ENCODE data around the gene BTBD16. TPM values are rescaled to one million over a fixed set of nuclear protein-coding genes. Genes with fewer than 3 reads are reported as not detected.

The BTBD16 gene
- total RNA-seq, 1 experiment from 2014 or later = 0.35 TPM

DNA sequence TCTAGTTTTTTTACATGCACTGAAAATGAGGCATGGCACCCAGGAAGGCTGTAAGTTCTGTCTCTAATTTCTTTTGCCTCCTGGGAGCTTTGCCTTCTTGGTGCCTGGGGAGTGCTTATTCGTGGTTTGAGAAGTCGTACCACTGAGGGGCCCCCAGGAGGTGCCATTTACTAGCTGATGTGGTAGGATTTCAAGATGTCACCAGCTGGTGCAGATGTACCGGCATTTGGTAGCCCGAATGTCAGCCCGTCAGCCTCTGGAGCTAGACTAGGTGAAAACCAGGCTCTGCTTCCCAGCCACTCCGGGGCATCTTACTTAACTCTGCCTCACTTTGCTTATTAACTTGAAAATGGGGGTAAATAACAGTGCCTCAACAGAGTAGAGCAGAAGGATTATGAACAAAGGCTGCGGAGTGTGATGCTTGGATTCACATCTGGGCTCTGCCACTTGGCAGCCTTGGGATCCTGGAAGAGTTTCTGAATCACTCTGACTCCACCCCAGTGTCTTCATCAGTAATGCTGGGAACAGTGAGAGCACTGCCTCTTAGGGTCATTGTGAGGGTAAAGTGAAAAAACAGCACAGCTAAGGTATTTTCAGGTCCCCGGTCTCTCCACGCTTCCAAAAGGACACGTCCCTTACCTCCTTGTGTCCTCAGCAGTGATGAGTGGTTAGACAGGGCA is 31.4 kb upstream of the BTBD16 start:
- Mint-ChIP-seq H3K36me3 (ENCODE audit: insufficient read depth, unreplicated experiment) (no peaks in the 10 kb centered on the region), H3K4me1 (ENCODE audit: low read depth, unreplicated experiment) (no peaks in the 10 kb centered on the region), H3K27ac (ENCODE audit: unreplicated experiment) (no peak overlapping the region), H3K4me3 (ENCODE audit: low read depth, unreplicated experiment) (no peak overlapping the region), H3K9me3 (ENCODE audit: low read depth, unreplicated experiment) (no peaks in the 10 kb centered on the region), H3K27me3 (ENCODE audit: unreplicated experiment) (no peaks in the 10 kb centered on the region)
- BruUV-seq (replicated peaks) = no TSS peak
- TF ChIP-seq, protein P1, sequence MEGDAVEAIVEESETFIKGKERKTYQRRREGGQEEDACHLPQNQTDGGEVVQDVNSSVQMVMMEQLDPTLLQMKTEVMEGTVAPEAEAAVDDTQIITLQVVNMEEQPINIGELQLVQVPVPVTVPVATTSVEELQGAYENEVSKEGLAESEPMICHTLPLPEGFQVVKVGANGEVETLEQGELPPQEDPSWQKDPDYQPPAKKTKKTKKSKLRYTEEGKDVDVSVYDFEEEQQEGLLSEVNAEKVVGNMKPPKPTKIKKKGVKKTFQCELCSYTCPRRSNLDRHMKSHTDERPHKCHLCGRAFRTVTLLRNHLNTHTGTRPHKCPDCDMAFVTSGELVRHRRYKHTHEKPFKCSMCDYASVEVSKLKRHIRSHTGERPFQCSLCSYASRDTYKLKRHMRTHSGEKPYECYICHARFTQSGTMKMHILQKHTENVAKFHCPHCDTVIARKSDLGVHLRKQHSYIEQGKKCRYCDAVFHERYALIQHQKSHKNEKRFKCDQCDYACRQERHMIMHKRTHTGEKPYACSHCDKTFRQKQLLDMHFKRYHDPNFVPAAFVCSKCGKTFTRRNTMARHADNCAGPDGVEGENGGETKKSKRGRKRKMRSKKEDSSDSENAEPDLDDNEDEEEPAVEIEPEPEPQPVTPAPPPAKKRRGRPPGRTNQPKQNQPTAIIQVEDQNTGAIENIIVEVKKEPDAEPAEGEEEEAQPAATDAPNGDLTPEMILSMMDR (IDR thresholded peaks at IDR 0.05; ENCODE audit: unreplicated experiment) = no peak
- intact Hi-C loops (cut with micrococcal nuclease; ENCODE audit: unreplicated experiment) = no loop called here
- CTCF ChIA-PET = no interaction called here
- DNase-seq = no peak

DNA sequence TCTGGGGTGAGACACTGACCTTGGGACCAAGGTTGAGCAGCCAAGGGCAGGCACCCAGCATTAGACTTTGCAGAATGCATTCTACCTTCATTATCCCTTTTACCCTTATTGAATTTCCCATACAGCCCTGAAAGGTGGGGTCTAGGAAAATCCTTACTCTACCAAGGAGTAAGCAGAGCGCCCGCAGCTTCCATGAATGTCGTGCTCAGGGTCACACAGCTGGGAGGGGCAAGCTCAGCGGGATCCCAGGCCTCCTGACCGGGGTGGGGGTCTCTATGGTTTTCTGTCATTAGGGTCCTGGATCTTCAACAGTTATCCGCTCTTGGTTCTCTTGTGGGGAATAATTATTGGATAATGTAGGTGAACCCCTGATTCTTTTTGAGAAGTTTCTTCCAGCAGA is 30.7 kb upstream of the BTBD16 start:
- no peaks in the 10 kb centered on the region for H3K36me3 Mint-ChIP-seq (ENCODE audit: insufficient read depth, unreplicated experiment)
- H3K9me3 Mint-ChIP-seq (ENCODE audit: low read depth, unreplicated experiment) = no peaks in the 10 kb centered on the region
- H3K4me3 Mint-ChIP-seq (ENCODE audit: low read depth, unreplicated experiment) = no peak overlapping the region
- no TSS peak for BruUV-seq (replicated peaks)
- H3K4me1 Mint-ChIP-seq (ENCODE audit: low read depth, unreplicated experiment) = no peaks in the 10 kb centered on the region
- TF ChIP-seq, protein P1 (IDR thresholded peaks at IDR 0.05; ENCODE audit: unreplicated experiment) = no peak
- intact Hi-C loops (cut with micrococcal nuclease; ENCODE audit: unreplicated experiment) = no loop called here
- no peaks in the 10 kb centered on the region for H3K27me3 Mint-ChIP-seq (ENCODE audit: unreplicated experiment)
- CTCF ChIA-PET = no interaction called here
- no peak overlapping the region for H3K27ac Mint-ChIP-seq (ENCODE audit: unreplicated experiment)
- DNase-seq = no peak

DNA sequence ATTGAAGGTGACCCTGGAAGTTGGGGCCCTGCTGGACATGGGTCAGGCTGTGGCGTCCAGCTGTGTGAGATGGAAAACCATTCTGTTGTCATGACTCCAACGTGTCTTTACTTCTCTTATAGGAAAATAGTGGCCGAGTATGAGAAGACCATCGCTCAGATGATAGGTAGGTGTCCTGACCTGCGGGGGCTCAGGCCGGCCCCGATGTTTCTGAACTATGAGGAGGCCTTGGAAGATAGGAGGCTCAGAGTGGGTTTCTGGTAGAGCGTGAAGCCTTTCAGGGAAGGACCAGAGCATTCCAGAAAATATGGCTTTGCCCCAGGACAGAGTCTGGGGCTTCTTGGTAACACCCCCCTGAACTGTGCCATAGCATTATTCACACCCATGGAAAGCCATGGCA is 29.3 kb upstream of the BTBD16 start:
- no peaks in the 10 kb centered on the region for H3K36me3 Mint-ChIP-seq (ENCODE audit: insufficient read depth, unreplicated experiment)
- no peaks in the 10 kb centered on the region for H3K4me1 Mint-ChIP-seq (ENCODE audit: low read depth, unreplicated experiment)
- no peaks in the 10 kb centered on the region for H3K9me3 Mint-ChIP-seq (ENCODE audit: low read depth, unreplicated experiment)
- no TSS peak for BruUV-seq (replicated peaks)
- CTCF ChIA-PET = no interaction called here
- intact Hi-C loops (cut with micrococcal nuclease; ENCODE audit: unreplicated experiment) = no loop called here
- DNase-seq = no peak
- H3K27me3 Mint-ChIP-seq (ENCODE audit: unreplicated experiment) = no peaks in the 10 kb centered on the region
- TF ChIP-seq, protein P1 (IDR thresholded peaks at IDR 0.05; ENCODE audit: unreplicated experiment) = no peak
- no peak overlapping the region for H3K27ac Mint-ChIP-seq (ENCODE audit: unreplicated experiment)
- no peak overlapping the region for H3K4me3 Mint-ChIP-seq (ENCODE audit: low read depth, unreplicated experiment)

DNA sequence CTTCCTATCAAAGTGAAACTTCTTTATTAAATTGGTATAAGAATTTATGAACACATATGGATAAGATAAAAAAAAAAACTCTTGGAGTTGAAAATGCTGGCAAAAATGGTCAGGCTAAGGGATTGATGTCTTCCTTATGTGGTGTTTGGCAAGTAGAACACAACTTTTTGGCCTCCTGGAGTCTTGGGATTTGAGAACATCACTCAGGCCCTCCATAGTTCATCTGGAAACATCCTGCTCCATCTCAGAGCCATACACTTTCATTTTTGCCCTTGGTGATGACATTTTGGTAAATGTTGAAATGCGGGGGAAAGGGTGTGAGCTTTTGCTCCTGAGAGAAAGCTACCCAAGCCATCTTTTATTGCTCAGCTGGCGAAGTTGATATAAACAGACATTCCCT is 27.5 kb upstream of the BTBD16 start:
- H3K36me3 Mint-ChIP-seq (ENCODE audit: insufficient read depth, unreplicated experiment) = peaks cover under 1% of the 10 kb centered on the region

More for the DNA sequence above, 27.5 kb upstream of the BTBD16 start:
- H3K27me3 Mint-ChIP-seq (ENCODE audit: unreplicated experiment) = no peaks in the 10 kb centered on the region
- TF ChIP-seq, protein P1 (IDR thresholded peaks at IDR 0.05; ENCODE audit: unreplicated experiment) = no peak
- DNase-seq = no peak
- no peaks in the 10 kb centered on the region for H3K9me3 Mint-ChIP-seq (ENCODE audit: low read depth, unreplicated experiment)
- CTCF ChIA-PET = no interaction called here
- intact Hi-C loops (cut with micrococcal nuclease; ENCODE audit: unreplicated experiment) = no loop called here
- BruUV-seq (replicated peaks) = no TSS peak
- no peaks in the 10 kb centered on the region for H3K4me1 Mint-ChIP-seq (ENCODE audit: low read depth, unreplicated experiment)
- H3K27ac Mint-ChIP-seq (ENCODE audit: unreplicated experiment) = no peak overlapping the region
- no peak overlapping the region for H3K4me3 Mint-ChIP-seq (ENCODE audit: low read depth, unreplicated experiment)

Measured in Calu3 (cell line).